ENCODE data around the gene SHF.

DNA sequence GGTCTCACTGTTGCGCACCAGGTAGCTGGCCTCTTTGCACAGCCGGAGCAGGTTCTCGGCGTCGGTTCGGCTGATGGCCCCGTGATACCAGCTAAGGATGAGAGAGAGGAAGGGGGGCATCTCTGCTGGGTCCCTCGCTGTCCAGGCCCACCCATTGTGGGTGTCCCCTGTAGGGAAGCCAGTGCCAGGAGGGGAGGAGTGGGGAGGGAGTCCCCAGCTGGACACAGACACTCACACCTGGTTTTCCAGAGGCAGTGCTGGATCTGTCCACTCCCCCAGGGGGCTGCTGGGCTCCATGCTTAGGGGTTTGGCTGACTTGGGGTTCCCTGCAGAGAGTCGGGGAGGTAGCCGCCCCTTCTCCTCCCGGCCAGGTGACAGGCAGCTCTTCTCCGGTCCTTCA is 15.9 kb downstream of the SHF start:
- no peak for TF ChIP-seq EZH2 (IDR thresholded peaks at IDR 0.05)
- no peak for TF ChIP-seq POLR2AphosphoS5 (IDR thresholded peaks at IDR 0.05; ENCODE audit: borderline replicate concordance, low read depth, low read length)
- TF ChIP-seq FOXP2 (optimal IDR thresholded peaks at IDR 0.05; ENCODE audit: control extremely low read depth, extremely low read length, insufficient read depth): no peak
